Heart left ventricle (tissue), 16 donors: ENCODE data around the gene TNFAIP1. TPM values are rescaled to one million over a fixed set of nuclear protein-coding genes. Genes with fewer than 3 reads are reported as not detected.

Experiments
- ATAC-seq, 4 donors: fragments of 200-7000 bp; cut with Tn5 transposase; one replicate each; pipeline ENCODE4 v1.9.1; 2020 to 2022; ENCODE audit warnings: moderate library complexity in 4 of 4, mild to moderate bottlenecking in 3 of 4, moderate number of reproducible peaks in 1 of 4
- DNase-seq, 5 donors: peaks; one replicate each; pipeline ENCODE4 v3.0.0-alpha.2; 2020
- H3K27ac ChIP-seq, 12 donors: fragments of 200-600 bp; sonication (generic) in 4 of 12; one replicate each; pipeline versions ENCODE4 v1.5.0 to v1.8.0; 2016 to 2022; ENCODE audit warnings: mild to moderate bottlenecking in 2 of 12
- H3K27me3 ChIP-seq, 9 donors: fragments of 200-600 bp; sonication (generic) in 2 of 9; one replicate each; pipeline versions ENCODE4 v1.5.1 to v1.8.0; 2016 to 2022; ENCODE audit warnings: mild to moderate bottlenecking in 3 of 9
- H3K36me3 ChIP-seq, 9 donors: fragments of 200-600 bp; sonication (generic) in 2 of 9; one replicate each; pipeline versions ENCODE4 v1.5.0 to v1.8.0; 2018 to 2022; ENCODE audit warnings: mild to moderate bottlenecking in 2 of 9
- H3K4me1 ChIP-seq, 12 donors: fragments of 200-600 bp; sonication (generic) in 4 of 12; one replicate each; pipeline versions ENCODE4 v1.5.0 to v1.8.0; 2016 to 2022; ENCODE audit warnings: mild to moderate bottlenecking in 3 of 12
- H3K4me3 ChIP-seq, 12 donors: fragments of 200-600 bp; sonication (generic) in 4 of 12; one replicate each; pipeline versions ENCODE4 v1.5.0 to v1.8.0; 2017 to 2022; ENCODE audit warnings: mild to moderate bottlenecking in 9 of 12, moderate library complexity in 4 of 12
- H3K9me3 ChIP-seq, 12 donors: fragments of 200-600 bp; sonication (generic) in 4 of 12; one replicate each; pipeline versions ENCODE4 v1.5.0 to v1.8.0; 2016 to 2022; ENCODE audit warnings: mild to moderate bottlenecking in 1 of 12
- CTCF ChIP-seq, 12 donors: fragments of 200-600 bp; sonication (generic) in 4 of 12; IDR thresholded peaks; one replicate each; pipeline versions ENCODE4 v1.5.0 to v1.8.0; 2018 to 2022; ENCODE audit warnings: antibody characterized with exemption in 12 of 12, mild to moderate bottlenecking in 5 of 12
- POLR2A ChIP-seq, 2 donors: fragments of 450-650 bp; IDR thresholded peaks; one replicate each; pipeline ENCODE4 v1.6.1; 2017; ENCODE audit warnings: antibody characterized with exemption in 2 of 2, mild to moderate bottlenecking in 2 of 2, moderate library complexity in 2 of 2
- WGBS, 4 donors: extraction: QIAGEN DNeasy Blood & Tissue Kit in 2 of 4; methylation state at CpG; one replicate each; pipeline versions ENCODE4 v1.1.5 to v1.1.7; 2013 to 2018; 5-methylcytosine and 5-hydroxymethylcytosine counted together
- intact Hi-C, 10 donors: fragments of 100-400 bp; cut with DNase I; formaldehyde crosslinking; loops; one replicate each; pipeline versions ENCODE4 v1.11.1 to v1.14.2; 2022
- polyA plus RNA-seq, 2 donors: library from polyadenylated mRNA; stranded (reverse); fragments of 200-250 nt; gene quantifications; one replicate each; pipeline ENCODE4 v1.2.3, GENCODE V29; 2013
- total RNA-seq, 9 donors: library from RNA; depleted of rRNA in 2 of 9; stranded (reverse); fragments of >200 nt in 2 of 9; fragmentation: NEBNext Ultra II Directional in 3 of 9; extraction: Animal tissue kit (Norgen Biotek cat#: 25700) in 3 of 9; gene quantifications; one replicate each; pipeline versions ENCODE4 v1.1.0 to v1.2.4, GENCODE V29; 2016 to 2023
- donor health status: ischemic (EF 13 %, LVEDD 7.1; RV severe dilation, severe dysfunction).
- donor health status: healthy with polysubstance abuse.
- donor health status: DM: no; HTN: yes; CAD: no.
- donor health status: DM: no; HTN: no; CAD: no.
- donor health status: ischemic (EF 25% LVEDD 6.9; RV normal size, moderate dysfunction).
- donor health status: ischemic (EF 25% LVEDD 5.7; RV mildly dilated, moderate dysfunction).
- donor health status: healthy.
- donor health status: DM: yes; HTN: yes; CAD: no.
- donor health status: ischemic (EF 35%, LVEDD 5.7; RV mildly dilated, moderate dysfunction).
- donor health status: nonischemic (EF 11% LVEDD 7.7; RV severe dilation, severe dysfunction).
- donor health status: DM: yes; HTN: yes; CAD: no.
- donor health status: PGD.
- donor health status: ischemic (EF 29% LVEDD 5.4; RV normal size, mild dysfunction).
- donor health status: nonischemic (EF 23%, LVEDD 6.1; RV moderate dilation, normal function).

Gene TNFAIP1
- total and polyA plus RNA-seq, 11 donors = 11.9 to 83.4 (median 47.8) TPM

GRCh38 chr17:28341516-28341915 lies 6.0 kb downstream of the TNFAIP1 start:
- Histone ChIP-seq H3K36me3 (peaks cover 4 to 74% (median 72%) of the 10 kb centered on the region in 9 donors), H3K4me3 (no peak overlapping the region), H3K27ac (no peak overlapping the region), H3K27me3 (no peaks in the 10 kb centered on the region), H3K4me1 (peaks cover 0 to 70% (median 49%) of the 10 kb centered on the region in 12 donors), H3K9me3 (no peaks in the 10 kb centered on the region)
- DNase-seq (no peak), ATAC-seq (no peak)
- intact Hi-C loops = no loop called here
- WGBS, 4 donors = 84 to 93% (median 91%) methylated on average over 10 to 11 of the region's 11 CpGs
- TF ChIP-seq POLR2A (IDR thresholded peaks at IDR 0.05) (no peak), CTCF (IDR thresholded peaks at IDR 0.05) (no peak)

GRCh38 chr17:28342313-28342712 lies 6.8 kb downstream of the TNFAIP1 start:
- no peaks in the 10 kb centered on the region for H3K9me3 ChIP-seq
- no peaks in the 10 kb centered on the region for H3K27me3 ChIP-seq
- WGBS, 4 donors = 91 to 92% (median 92%) methylated on average over 13 to 14 of the region's 14 CpGs
- intact Hi-C loops = no loop called here
- TF ChIP-seq POLR2A (IDR thresholded peaks at IDR 0.05) (no peak), CTCF (IDR thresholded peaks at IDR 0.05) (no peak)
- no peak overlapping the region for H3K27ac ChIP-seq
- H3K4me3 ChIP-seq = no peak overlapping the region
- H3K36me3 ChIP-seq = peaks cover 4 to 82% (median 76%) of the 10 kb centered on the region in 9 donors
- peaks cover 0 to 70% (median 49%) of the 10 kb centered on the region in 12 donors for H3K4me1 ChIP-seq
- no peak for DNase-seq
- ATAC-seq = no peak

- H3K4me1 ChIP-seq = peaks cover 0 to 71% (median 43%) of the 10 kb centered on the region in 12 donors
- H3K36me3 ChIP-seq = peaks cover 4 to 94% (median 88%) of the 10 kb centered on the region in 9 donors
- H3K27ac ChIP-seq = no peak overlapping the region
- no peak overlapping the region for H3K4me3 ChIP-seq
- intact Hi-C loops = no loop called here
- no peak for ATAC-seq
- no peaks in the 10 kb centered on the region for H3K27me3 ChIP-seq
- no peak for TF ChIP-seq POLR2A (IDR thresholded peaks at IDR 0.05)
- no peak for TF ChIP-seq CTCF (IDR thresholded peaks at IDR 0.05)
- DNase-seq = no peak
- 61 to 67% (median 65%) methylated on average over 8 to 10 of the region's 10 CpGs for WGBS, 4 donors
- no peaks in the 10 kb centered on the region for H3K9me3 ChIP-seq
Observed at GRCh38 chr17:28343491-28343932, 8.0 kb downstream of the TNFAIP1 start.

GRCh38 chr17:28344011-28344410 lies 8.4 kb downstream of the TNFAIP1 start:
- 77 to 82% (median 80%) methylated on average over 9 of the region's 9 CpGs for WGBS, 4 donors
- Histone ChIP-seq H3K4me1 (peaks cover 0 to 66% (median 39%) of the 10 kb centered on the region in 12 donors), H3K4me3 (no peak overlapping the region), H3K9me3 (no peaks in the 10 kb centered on the region), H3K36me3 (peaks cover 4 to 99% (median 93%) of the 10 kb centered on the region in 9 donors), H3K27me3 (no peaks in the 10 kb centered on the region), H3K27ac (no peak overlapping the region)
- DNase-seq (no peak), ATAC-seq (peak in 1 of 4 donors; percentile 4)
- intact Hi-C loops = no loop called here
- TF ChIP-seq CTCF (IDR thresholded peaks at IDR 0.05) (no peak), POLR2A (IDR thresholded peaks at IDR 0.05) (no peak)
